ENCODE measurements around the gene EHD2. TPM values are rescaled to one million over a fixed set of nuclear protein-coding genes. Genes with fewer than 3 reads are reported as not detected.
"Not testable (repeated sequence)": the region's sequence is repeated elsewhere in the genome, so short reads cannot be mapped to it uniquely, and the experiment has no call there.

EHD2 gene
- total RNA-seq, 8 experiments from 2014 or later: 0.38 to 43.6 (median 4.8) TPM

- H3K4me1 ChIP-seq (replicated peaks in 1 of 2): peaks cover 5 to 14% of the 10 kb centered on the region in 2 donors
- H3K4me3 ChIP-seq; H3K27ac ChIP-seq; in situ Hi-C loops (cut with MboI; ENCODE audit: low pct_unique_long_range_greater_than_20kb in 2 of 9, low sequenced_read_pairs in 9 of 9, unreplicated experiment in 9 of 9); ATAC-seq (replicated peaks in 6 of 8): not testable (repeated sequence)
- WGBS, 10 experiments: 0 to 90% (median 83%) methylated on average over 1 to 4 of the region's 6 CpGs; no CpG with 5 or more reads in 3 of the 10 experiments
Measured at GRCh38 chr19:47771291-47771690, 58.1 kb downstream of the EHD2 start.

GRCh38 chr19:47776568-47776967 is 63.3 kb downstream of the EHD2 start:
- 0 to 100% (median 64%) methylated on average over 1 to 3 of the region's 4 CpGs; no CpG with 5 or more reads in 2 of the 10 experiments for WGBS, 10 experiments
- Histone ChIP-seq H3K27ac (no peak overlapping the region), H3K4me1 (replicated peaks in 1 of 2) (peaks cover 15 to 19% of the 10 kb centered on the region in 2 donors), H3K4me3 (no peak overlapping the region)
- no peak for ATAC-seq (replicated peaks in 6 of 8)
- in situ Hi-C loops (cut with MboI; ENCODE audit: low pct_unique_long_range_greater_than_20kb in 2 of 9, low sequenced_read_pairs in 9 of 9, unreplicated experiment in 9 of 9): no loop called here

GRCh38 chr19:47777245-47778048 is 64.2 kb downstream of the EHD2 start:
- H3K27ac ChIP-seq: peak overlapping the region; percentile 99
- WGBS, 10 experiments: 62 to 100% (median 86%) methylated on average over 1 to 19 of the region's 23 CpGs; no CpG with 5 or more reads in 2 of the 10 experiments
- H3K4me3 ChIP-seq: peak overlapping the region; percentile 86 to 100 (median 98)
- peaks cover 15 to 19% of the 10 kb centered on the region in 2 donors for H3K4me1 ChIP-seq (replicated peaks in 1 of 2)
- ATAC-seq (replicated peaks in 6 of 8); in situ Hi-C loops (cut with MboI; ENCODE audit: low pct_unique_long_range_greater_than_20kb in 2 of 9, low sequenced_read_pairs in 9 of 9, unreplicated experiment in 9 of 9): not testable (repeated sequence)

DNA sequence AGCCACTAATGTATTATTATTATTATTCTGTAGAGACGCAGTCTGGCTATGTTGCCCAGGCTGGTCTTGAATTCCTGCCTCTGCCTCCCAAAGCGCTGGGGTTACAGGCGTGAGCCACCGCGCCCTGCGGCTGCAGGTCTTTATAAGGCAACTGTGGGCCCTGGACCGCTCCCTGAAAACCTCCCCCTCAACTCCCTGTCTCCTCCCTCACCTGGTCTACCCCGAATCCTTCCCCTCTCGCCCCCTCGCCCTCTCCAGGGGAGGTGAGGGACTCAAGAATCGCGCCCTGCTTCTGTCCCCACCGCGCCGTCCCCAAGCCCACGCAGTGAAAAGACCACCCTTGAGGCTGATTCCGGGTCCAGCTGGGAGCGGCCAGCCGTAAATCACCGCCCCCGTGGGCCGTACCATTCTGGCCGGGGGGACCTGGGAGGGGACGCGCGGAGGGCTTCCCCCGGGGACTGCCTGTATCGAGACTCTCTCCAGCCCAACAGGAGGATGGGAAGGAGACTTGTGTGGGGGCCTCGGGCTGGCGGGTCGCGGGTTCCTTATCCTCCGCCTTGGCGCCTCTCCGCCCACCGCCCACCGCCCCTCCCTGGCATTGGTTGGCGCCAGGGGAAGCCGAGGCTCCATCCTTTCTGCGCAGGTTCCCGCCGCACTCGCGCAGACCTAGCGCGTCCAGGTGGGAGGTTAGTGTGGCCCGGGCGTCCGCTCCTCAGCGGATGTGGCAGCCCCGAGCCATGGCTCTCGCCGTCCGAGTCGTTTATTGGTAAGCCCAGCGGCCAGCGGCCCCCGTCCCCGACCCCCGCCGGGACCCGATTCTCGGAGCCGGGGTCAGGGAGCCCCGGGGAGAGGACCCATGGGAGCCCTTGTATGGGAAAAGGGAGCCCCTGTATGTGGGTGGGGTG is 65.1 kb downstream of the EHD2 start, which contains the start of gene SELENOW:
Gene SELENOW (plus strand): TSS at position 655 of the 905 bp plus-strand sequence. CDS start 83 bp downstream, at position 738.
- peak within 1 kb of the TSS; percentile 86 to 100 (median 98) for H3K4me3 ChIP-seq
- peak within 1 kb of the TSS; percentile 99 for H3K27ac ChIP-seq
- ATAC-seq (replicated peaks in 6 of 8): peak; percentile 83 to 93 (median 88)
- in situ Hi-C loops (cut with MboI; ENCODE audit: low pct_unique_long_range_greater_than_20kb in 2 of 9, low sequenced_read_pairs in 9 of 9, unreplicated experiment in 9 of 9): no loop called here
- H3K4me1 ChIP-seq (replicated peaks in 1 of 2): peaks cover 15 to 19% of the 10 kb centered on the region in 2 donors
- 0 to 33% (median 9%) methylated on average over 3 to 14 of the region's 65 CpGs; no CpG with 5 or more reads in 6 of the 10 experiments for WGBS, 10 experiments

DNA sequence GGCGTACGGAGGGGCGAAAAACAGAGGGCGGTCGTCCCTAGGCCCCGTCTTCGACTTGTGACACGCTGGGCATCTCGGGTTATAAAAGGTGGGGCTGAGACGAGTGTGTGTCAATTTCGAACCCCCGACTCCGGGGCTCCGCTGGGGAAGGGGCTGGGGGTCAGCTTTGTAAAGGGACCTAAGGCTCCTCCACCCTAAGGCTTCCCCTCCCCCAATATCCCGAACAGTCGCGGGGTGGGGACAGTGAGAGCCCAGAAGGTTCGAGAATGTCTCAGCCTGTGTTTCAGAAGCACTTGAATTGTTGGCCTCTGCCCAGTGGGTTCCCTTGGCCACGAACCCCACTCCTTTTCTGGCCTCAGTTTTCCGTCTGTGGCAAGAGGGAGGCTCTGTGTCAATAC is 65.7 kb downstream of the EHD2 start:
- H3K27ac ChIP-seq: peak overlapping the region; percentile 99
- in situ Hi-C loops (cut with MboI; ENCODE audit: low pct_unique_long_range_greater_than_20kb in 2 of 9, low sequenced_read_pairs in 9 of 9, unreplicated experiment in 9 of 9): no loop called here
- H3K4me1 ChIP-seq (replicated peaks in 1 of 2): peaks cover 11 to 19% of the 10 kb centered on the region in 2 donors
- peak overlapping the region; percentile 86 to 100 (median 98) for H3K4me3 ChIP-seq
- ATAC-seq (replicated peaks in 6 of 8): peak in 7 of 8 experiments; percentile 0 to 11 (median 2)
- 0 to 33% (median 13%) methylated on average over 1 to 2 of the region's 20 CpGs; no CpG with 5 or more reads in 7 of the 10 experiments for WGBS, 10 experiments

GRCh38 chr19:47779524-47780214 is 66.4 kb downstream of the EHD2 start:
- 10 to 91% (median 63%) methylated on average over 1 to 7 of the region's 24 CpGs for WGBS, 10 experiments
- no peak overlapping the region for H3K27ac ChIP-seq
- in situ Hi-C loops (cut with MboI; ENCODE audit: low pct_unique_long_range_greater_than_20kb in 2 of 9, low sequenced_read_pairs in 9 of 9, unreplicated experiment in 9 of 9): no loop called here
- H3K4me1 ChIP-seq (replicated peaks in 1 of 2): peaks cover 6 to 14% of the 10 kb centered on the region in 2 donors
- ATAC-seq (replicated peaks in 6 of 8): no peak
- H3K4me3 ChIP-seq: peak overlapping the region; percentile 86 to 100 (median 98)

GRCh38 chr19:47780215-47780551 is 67.0 kb downstream of the EHD2 start:
- 76 to 100% (median 80%) methylated on average over 1 to 3 of the region's 9 CpGs; no CpG with 5 or more reads in 7 of the 10 experiments for WGBS, 10 experiments
- H3K27ac ChIP-seq: no peak overlapping the region
- in situ Hi-C loops (cut with MboI; ENCODE audit: low pct_unique_long_range_greater_than_20kb in 2 of 9, low sequenced_read_pairs in 9 of 9, unreplicated experiment in 9 of 9): no loop called here

DNA sequence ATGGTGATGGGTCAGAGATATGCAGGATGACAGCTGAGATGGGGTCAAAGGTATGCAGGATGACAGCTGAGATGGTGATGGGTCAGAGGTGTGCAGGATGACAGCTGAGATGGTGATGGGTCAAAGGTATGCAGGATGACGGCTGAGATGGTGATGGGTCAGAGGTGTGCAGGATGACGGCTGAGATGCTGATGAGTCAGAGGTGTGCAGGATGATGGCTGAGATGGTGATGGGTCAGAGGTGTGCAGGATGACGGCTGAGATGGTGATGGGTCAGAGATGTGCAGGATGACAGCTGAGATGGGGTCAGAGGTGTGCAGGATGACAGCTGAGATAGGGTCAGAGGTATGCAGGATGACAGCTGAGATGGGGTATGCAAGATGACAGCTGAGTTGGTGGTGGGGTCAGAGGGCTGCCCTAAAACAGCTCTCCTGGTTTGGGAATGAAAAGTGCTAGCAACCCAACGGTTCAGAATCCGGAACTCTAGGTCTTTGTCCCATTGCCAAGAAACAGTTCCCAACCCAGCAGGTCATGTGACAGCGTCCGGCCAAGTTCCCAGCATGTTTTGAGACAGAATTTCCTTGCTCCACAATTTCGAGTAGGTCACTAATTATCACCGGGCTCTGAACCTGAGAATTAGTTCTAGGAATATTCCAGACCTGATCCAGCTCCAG is 68.5 kb downstream of the EHD2 start:
- Histone ChIP-seq H3K4me3 (no peak overlapping the region), H3K27ac (no peak overlapping the region), H3K4me1 (replicated peaks in 1 of 2) (peaks cover 6 to 14% of the 10 kb centered on the region in 2 donors)
- 4 to 100% (median 94%) methylated on average over 1 to 8 of the region's 9 CpGs; no CpG with 5 or more reads in 3 of the 10 experiments for WGBS, 10 experiments
- ATAC-seq (replicated peaks in 6 of 8): no peak
- in situ Hi-C loops (cut with MboI; ENCODE audit: low pct_unique_long_range_greater_than_20kb in 2 of 9, low sequenced_read_pairs in 9 of 9, unreplicated experiment in 9 of 9): no loop called here

More at GRCh38 chr19:47780215-47780551, 67.0 kb downstream of the EHD2 start:
- Histone ChIP-seq H3K4me1 (replicated peaks in 1 of 2) (peaks cover 6 to 14% of the 10 kb centered on the region in 2 donors), H3K4me3 (peak overlapping the region in 2 of 5 donors; percentile 86 to 99)
- ATAC-seq (replicated peaks in 6 of 8): no peak

DNA sequence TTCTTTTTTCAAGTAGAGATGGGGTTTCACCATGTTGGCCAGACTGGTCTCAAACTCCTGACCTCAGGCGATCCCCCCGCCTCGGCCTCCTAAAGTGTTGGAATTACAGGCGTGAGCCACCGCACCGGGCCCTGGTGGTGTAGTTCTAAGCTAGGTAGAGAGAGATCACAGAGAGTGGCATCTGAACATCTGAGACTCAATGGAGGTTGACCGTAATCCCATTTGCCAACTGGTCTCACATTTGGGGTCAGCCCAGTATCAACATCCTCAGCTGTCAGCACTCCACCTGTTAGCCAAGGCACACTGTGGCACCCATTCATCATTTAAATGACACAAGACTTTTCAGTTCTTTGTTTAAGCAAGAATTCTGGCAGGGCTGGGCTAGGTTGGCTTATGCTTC is 73.3 kb downstream of the EHD2 start:
- 91 to 100% (median 97%) methylated on average over 1 to 7 of the region's 7 CpGs; no CpG with 5 or more reads in 6 of the 10 experiments for WGBS, 10 experiments
- no peak overlapping the region for H3K4me3 ChIP-seq
- no peak for ATAC-seq (replicated peaks in 6 of 8)
- H3K4me1 ChIP-seq (replicated peaks in 1 of 2): no peaks in the 10 kb centered on the region
- H3K27ac ChIP-seq: no peak overlapping the region
- in situ Hi-C loops (cut with MboI; ENCODE audit: low pct_unique_long_range_greater_than_20kb in 2 of 9, low sequenced_read_pairs in 9 of 9, unreplicated experiment in 9 of 9): no loop called here

DNA sequence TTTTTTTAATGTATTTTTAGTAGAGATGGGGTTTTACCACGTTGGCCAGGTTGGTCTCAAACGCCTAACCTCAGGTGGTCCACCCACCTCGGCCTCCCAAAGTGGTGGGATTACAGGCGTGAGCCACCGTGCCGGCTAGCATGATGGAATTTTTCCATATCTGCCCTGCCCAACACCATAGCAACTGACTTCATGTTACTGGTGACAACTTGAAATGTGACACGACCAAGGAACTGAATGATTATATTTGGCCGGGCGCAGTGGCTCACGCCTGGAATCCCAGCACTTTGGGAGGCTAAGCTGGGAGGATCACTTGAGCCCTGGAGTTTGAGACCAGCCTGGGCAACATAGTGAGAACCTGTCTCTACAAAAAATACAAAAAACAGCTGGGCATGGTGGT is 74.1 kb downstream of the EHD2 start:
- H3K4me1 ChIP-seq (replicated peaks in 1 of 2); H3K27ac ChIP-seq; H3K4me3 ChIP-seq; ATAC-seq (replicated peaks in 6 of 8); in situ Hi-C loops (cut with MboI; ENCODE audit: low pct_unique_long_range_greater_than_20kb in 2 of 9, low sequenced_read_pairs in 9 of 9, unreplicated experiment in 9 of 9): not testable (repeated sequence)
- 42 to 95% (median 88%) methylated on average over 3 to 9 of the region's 10 CpGs; no CpG with 5 or more reads in 6 of the 10 experiments for WGBS, 10 experiments

DNA sequence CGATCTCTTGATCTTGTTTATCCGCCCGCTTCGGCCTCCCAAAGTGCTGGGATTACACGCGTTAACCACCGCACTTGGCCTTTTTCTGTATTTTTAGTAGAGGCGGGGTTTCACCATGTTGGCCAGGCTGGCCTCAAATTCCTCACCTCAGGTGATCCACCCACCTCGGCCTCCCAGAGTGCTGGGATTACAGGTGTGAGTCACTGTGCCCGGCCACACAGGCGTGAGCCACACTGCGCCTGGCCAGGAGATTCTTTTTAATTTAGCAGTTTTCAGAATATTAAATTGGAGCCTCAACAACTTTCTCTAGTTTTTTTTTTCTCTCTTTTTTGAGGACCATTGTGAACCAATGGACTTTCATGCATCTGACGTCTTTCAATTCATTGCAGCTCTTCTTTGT is 76.6 kb downstream of the EHD2 start:
- H3K4me1 ChIP-seq (replicated peaks in 1 of 2); ATAC-seq (replicated peaks in 6 of 8); in situ Hi-C loops (cut with MboI; ENCODE audit: low pct_unique_long_range_greater_than_20kb in 2 of 9, low sequenced_read_pairs in 9 of 9, unreplicated experiment in 9 of 9); H3K27ac ChIP-seq; H3K4me3 ChIP-seq: not testable (repeated sequence)
- WGBS, 10 experiments: 64 to 100% (median 94%) methylated on average over 1 to 4 of the region's 13 CpGs; no CpG with 5 or more reads in 1 of the 10 experiments

- Histone ChIP-seq H3K4me1 (replicated peaks in 1 of 2) (no peaks in the 10 kb centered on the region), H3K27ac (no peak overlapping the region), H3K4me3 (no peak overlapping the region)
- ATAC-seq (replicated peaks in 6 of 8): peak; percentile 53 to 95 (median 67)
- 10 to 20% methylated on average over 1 to 4 of the region's 10 CpGs; no CpG with 5 or more reads in 8 of the 10 experiments for WGBS, 10 experiments
- in situ Hi-C loops (cut with MboI; ENCODE audit: low pct_unique_long_range_greater_than_20kb in 2 of 9, low sequenced_read_pairs in 9 of 9, unreplicated experiment in 9 of 9): no loop called here
Measured at GRCh38 chr19:47790398-47790814, 77.2 kb downstream of the EHD2 start.

All from motor neuron (in vitro differentiated cells).